ENCODE data around the gene FBXO42. TPM values are rescaled to one million over a fixed set of nuclear protein-coding genes. Genes with fewer than 3 reads are reported as not detected.
"Not testable (repeated sequence)": the region's sequence is repeated elsewhere in the genome, so short reads cannot be mapped to it uniquely, and the experiment has no call there.

FBXO42 gene
- total RNA-seq, 1 donor from 2014 or later, result 11.9 TPM

DNA sequence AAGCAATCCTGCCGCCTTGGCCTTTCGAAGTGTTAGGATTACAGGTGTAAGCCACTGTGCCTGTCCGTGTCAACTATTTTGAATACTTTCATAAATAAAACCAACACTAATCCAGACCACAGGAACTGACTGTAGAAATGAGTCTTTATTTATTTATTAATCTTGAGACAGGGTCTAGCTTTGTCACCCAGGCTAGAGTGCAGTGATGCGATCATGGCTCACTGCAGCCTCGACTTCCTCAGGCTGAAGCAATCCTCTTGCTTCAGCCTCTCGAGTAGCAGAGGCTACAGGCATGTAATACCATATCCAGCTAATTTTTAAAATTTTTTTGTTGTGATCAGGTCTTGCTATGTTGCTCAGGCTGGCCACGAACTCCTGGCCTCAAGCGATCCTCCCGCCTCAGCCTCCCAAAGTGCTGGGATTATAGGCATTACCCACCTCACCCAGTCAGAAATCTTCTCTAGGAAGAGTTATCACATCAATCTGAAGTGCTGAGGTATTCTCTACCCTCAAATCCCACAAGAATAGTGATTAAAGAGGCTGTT, 93.6 kb downstream of the FBXO42 start:
- ATAC-seq, result no peak

- ATAC-seq, result no peak
Measured at GRCh38 chr1:16257968-16258367, 94.3 kb downstream of the FBXO42 start.

GRCh38 chr1:16257556-16257955, 94.7 kb downstream of the FBXO42 start:
- not testable (repeated sequence) for ATAC-seq

DNA sequence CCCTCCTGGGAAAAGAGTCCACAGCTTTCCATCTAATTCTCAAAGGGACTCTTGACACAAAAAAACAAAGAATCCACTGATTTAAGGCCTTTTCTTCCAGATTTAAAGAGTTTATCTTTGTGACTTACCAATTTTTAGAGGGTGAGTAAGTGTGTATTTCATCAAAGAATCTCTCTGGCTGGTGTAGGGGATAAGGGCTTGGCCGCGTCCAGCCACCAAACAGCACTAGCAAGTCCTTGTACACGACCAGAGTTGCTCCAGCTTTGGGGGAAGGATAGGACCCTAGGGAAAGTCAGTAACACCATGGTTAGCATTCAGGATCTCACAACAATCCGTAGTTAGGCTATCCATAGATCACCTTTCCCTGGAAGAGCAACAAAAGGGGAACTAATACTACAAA, 95.8 kb downstream of the FBXO42 start:
- ATAC-seq, result no peak

GRCh38 chr1:16254263-16254928, 97.9 kb downstream of the FBXO42 start:
- no peak for ATAC-seq

- ATAC-seq, result no peak
Measured at GRCh38 chr1:16253332-16253922, 98.9 kb downstream of the FBXO42 start.

GRCh38 chr1:16252912-16253311, 99.4 kb downstream of the FBXO42 start:
- peak; percentile 76 for ATAC-seq

DNA sequence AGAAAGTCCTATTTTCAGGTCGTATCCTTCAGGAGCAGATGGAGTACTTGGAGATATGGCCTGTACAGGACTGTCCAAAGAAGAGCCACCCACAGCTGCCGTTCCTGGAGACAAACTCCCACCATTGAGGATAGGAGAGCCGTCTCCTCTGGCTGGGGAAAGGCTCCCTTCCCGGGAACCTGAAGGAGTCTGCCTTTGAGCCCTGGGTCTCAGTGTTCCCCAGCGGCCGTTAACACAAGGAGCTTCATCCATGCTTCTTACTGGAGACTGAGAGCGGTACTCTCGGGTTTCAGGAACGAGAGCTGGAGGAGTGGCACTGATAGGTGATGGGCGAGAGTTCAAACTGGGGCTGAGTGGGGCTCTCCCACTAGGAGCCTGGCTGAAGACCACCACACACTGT, 100.9 kb downstream of the FBXO42 start:
- ATAC-seq, result no peak

DNA sequence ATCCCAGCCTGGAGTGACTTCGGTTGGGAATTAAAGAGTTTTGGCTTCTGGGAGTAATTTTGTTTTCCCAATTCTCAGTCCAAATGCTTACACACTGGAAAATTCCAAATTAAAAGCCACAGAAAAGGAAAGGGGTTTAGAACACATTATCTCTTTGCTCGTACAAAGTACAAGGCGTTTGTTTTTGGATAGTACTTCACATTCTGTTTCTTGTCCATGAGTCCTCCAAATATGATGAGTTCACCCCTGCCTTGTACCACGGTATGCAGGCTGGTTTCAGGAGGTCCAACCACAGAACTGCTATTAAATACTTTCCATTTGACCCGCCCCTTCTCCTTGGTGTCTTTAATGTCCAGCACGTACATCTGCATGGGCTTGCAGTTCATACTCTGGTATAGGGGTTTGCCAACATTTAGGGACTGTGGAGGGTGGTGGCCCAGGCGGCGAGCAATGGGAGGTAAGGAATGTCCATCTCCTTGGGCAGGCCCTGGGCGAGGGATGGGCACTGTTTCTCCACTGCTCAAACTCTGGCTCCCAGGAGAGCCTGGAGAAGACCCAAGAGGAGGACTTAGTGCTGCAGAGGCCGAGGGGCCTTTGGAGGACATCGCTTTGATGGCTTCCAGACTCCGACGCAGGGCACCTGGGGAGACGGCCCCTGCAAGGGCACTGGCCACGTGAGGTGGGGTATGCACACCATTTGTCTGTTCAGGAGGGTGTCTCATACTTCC, 101.6 kb downstream of the FBXO42 start:
- no peak for ATAC-seq

DNA sequence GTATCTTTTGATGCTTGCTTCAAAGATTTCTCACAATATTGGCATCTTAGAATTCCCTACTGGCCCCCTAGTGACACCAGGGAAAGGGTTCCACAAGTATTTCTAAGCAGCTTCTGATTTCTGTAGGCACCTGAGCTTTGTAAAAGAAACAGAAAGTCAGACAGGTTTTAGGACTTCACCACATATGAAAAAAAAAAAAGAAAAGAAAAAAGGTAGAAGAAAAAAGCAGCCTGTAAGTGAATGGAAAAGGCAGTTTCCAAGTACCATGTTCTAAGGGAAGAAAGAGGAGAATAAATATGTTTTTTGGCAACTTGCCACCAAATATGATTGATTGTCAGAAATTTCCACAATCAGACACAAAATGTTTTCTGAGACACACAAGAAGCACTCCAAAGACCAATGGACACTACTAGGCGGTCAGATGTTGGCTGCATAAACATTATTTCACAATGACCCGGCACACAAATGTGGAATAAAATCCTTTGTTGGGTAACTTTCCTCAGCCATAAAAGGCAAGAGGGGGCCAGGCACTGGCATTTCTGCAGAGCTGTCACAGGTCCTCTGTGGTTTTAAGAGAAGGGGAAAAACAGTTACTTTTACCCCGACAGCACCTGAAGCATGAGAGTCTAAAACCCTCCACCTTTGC, 102.6 kb downstream of the FBXO42 start:
- ATAC-seq, result no peak

GRCh38 chr1:16248603-16249516, 103.4 kb downstream of the FBXO42 start:
- peak; percentile 25 for ATAC-seq

GRCh38 chr1:16248007-16248436, 104.3 kb downstream of the FBXO42 start:
- no peak for ATAC-seq

DNA sequence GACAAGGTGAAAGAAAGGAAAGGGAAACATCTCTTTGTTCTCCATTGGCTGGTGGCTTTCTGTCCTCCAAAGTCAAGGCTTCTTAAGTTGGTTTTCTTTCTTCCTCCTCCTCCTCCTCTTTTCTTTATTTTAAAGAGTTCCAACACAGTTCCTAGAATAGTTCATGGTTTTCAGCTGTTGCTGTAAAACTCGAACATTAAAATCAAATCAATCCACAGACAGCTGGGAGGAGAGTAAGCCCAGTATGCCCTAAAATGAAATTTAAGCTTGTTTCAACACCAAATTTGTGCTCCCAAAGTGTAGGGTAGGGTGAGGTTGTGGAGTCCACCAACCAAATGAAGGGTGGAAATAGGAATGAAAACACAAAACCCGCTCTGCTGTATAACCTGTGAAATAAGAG, 104.8 kb downstream of the FBXO42 start:
- ATAC-seq, result no peak

- ATAC-seq, result peak; percentile 12
Measured at GRCh38 chr1:16246961-16247360, 105.3 kb downstream of the FBXO42 start.

DNA sequence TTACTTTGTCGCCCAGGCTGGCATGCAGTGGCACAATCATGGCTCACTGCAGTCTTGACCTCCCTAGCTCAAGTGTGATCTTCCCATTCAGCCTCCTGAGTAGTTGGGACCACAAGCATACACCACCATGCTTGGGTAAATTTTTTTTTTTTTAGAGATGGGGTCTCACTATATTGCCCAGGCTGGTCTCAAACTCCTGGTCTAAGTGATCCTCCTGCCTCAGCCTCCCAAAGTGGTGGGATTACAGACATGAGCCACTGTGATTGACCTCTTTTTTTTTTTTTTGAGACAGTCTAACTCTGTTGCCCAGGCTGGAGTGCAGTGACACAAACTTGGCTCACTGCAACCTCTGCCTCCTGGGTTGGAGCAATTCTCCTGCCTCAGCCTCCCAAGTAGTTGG, 106.0 kb downstream of the FBXO42 start:
- ATAC-seq, result not testable (repeated sequence)

DNA sequence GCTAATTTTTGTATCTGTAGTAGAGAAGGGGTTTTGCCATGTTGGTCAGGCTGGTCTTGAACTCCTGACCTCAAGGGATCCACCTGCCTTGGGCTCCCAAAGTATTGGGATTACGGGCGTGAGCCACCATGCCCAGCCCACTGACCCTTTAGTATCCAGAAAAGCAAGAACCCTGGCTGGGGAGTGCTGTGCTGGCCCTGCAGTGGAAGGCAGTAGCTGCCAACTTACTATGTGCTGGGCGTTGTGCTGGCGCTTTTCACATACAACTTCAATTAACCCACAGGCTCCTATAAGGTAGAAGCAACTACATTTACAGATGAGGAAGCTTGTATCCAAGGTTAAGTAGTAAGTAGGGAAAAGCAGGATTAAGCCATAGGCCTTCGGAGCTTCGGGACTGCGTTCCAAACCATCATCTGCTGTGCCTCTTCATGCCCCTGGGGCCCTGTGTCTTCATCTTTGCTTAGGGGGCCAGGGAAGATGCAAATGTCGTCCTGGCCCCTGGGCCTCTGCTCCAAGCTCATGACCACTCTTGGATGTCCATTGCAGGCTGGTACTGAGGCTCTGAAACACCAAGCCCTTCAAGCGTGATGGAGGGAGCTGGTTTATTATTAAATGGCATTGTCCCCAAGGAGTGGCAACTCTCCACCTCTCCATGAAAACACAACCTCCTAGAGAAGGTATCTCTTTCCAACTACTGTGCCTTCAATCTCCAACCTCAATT, 106.6 kb downstream of the FBXO42 start:
- no peak for ATAC-seq

DNA sequence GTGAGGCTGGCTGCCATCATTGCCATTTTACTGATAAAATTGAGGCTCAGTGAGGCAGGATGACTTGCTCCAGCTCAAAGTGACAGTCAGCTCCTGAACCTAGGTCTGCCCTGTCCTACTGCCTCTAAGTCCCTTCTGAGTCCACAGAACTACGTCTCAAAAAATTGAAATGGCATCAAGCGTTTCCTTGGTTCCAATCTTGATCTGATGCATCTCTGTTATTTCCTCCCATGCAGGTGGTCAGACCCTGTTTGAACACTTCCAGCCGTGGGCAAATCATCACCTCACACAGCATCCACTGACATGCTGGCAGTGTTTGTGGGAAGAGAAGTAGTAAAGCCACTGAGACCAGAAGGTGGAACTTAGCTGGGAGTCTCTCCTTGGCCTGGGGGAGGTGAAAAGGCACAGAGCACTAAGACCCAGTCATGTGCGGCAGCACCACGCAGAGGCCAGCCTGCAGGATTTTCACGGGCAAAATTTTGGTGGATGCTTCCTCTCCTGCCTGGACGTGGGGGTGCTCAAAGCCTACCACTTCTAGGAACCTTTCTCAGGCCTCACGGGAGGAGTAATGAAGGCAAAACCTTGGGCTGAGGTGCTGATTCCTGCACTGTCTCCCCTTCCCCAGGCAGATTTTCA, 107.5 kb downstream of the FBXO42 start:
- ATAC-seq, result no peak

- ATAC-seq, result peak; percentile 68
Measured at GRCh38 chr1:16243936-16244649, 108.2 kb downstream of the FBXO42 start.

DNA sequence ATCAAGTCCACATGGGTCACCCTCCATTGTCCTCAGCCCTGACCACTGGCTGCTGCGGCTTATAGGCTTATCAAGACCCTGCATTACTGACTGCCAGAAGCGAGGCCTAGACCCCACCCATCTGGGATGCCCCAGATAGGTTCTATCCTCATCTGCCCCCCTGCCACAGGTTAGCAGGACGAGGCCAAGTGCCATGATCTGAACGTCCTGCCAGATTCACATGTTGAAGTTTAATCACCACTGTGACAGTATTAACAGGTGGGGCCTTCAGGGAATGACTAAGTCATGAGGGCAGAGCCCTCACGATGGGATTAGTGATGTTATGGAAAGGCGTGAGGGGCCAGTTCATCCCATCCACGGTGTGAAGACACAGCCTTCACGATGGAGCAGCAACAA, 109.1 kb downstream of the FBXO42 start:
- peak; percentile 24 for ATAC-seq
